ENCODE measurements around the gene DLG2.
A peak's percentile ranks its signal among the peaks of the same experiment; 100 is the strongest.
"Not testable (repeated sequence)": the region's sequence is repeated elsewhere in the genome, so short reads cannot be mapped to it uniquely, and the experiment has no call there.

DLG2 gene

DNA sequence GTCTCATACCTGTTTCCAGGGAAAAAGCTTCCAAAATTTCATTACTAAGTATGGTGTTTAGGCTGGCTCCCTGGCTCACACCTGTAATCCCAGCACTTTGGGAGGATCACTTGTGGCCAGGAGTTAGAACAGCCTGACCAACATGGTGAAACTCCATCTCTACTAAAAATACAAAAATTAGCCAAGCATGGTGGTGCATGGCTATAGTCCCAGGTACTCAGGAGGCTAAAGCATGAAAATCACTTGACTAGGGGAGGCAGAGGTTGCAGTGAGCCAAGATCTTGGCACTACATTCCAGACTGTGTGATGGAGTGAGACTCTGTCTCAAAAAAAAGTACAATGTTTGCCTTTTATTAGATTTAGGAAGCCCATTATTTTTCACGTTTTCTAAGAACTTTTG lies 2009.5 kb downstream of the DLG2 start:
- Mint-ChIP-seq H3K4me3 (no peak overlapping the region), H3K4me1 (peaks cover 6 to 14% of the 10 kb centered on the region in 2 donors), H3K27ac (no peak overlapping the region), H3K36me3 (no peaks in the 10 kb centered on the region), H3K27me3 (peaks cover 0 to 6% of the 10 kb centered on the region in 2 donors), H3K9me3 (no peaks in the 10 kb centered on the region)
- ATAC-seq (replicated peaks) (no peak), DNase-seq (no peak)

DNA sequence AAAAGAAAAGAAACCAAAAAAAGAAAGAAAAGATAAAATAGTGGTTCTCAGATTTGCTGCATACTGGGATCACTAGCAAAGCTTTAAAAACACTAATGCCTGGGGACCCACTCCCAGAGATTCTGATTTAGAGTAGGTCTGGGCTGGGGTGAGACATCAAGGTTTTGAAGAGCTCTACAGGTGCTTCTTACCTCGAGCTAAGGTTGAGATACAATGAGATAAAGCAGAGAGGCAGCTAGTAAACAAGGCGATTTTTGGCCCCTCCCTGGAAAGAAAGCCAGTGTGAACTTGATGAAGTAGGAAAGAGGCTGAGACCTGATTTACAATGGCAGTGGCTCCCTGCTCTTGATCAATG lies 2013.4 kb downstream of the DLG2 start:
- no peak overlapping the region for H3K4me3 Mint-ChIP-seq
- no peak overlapping the region for H3K27ac Mint-ChIP-seq
- peaks cover 5 to 11% of the 10 kb centered on the region in 2 donors for H3K27me3 Mint-ChIP-seq
- ATAC-seq (replicated peaks) (peak; percentile 41 to 45), DNase-seq (no peak)
- H3K4me1 Mint-ChIP-seq: peaks cover 8 to 18% of the 10 kb centered on the region in 2 donors
- no peaks in the 10 kb centered on the region for H3K36me3 Mint-ChIP-seq
- H3K9me3 Mint-ChIP-seq: no peaks in the 10 kb centered on the region

DNA sequence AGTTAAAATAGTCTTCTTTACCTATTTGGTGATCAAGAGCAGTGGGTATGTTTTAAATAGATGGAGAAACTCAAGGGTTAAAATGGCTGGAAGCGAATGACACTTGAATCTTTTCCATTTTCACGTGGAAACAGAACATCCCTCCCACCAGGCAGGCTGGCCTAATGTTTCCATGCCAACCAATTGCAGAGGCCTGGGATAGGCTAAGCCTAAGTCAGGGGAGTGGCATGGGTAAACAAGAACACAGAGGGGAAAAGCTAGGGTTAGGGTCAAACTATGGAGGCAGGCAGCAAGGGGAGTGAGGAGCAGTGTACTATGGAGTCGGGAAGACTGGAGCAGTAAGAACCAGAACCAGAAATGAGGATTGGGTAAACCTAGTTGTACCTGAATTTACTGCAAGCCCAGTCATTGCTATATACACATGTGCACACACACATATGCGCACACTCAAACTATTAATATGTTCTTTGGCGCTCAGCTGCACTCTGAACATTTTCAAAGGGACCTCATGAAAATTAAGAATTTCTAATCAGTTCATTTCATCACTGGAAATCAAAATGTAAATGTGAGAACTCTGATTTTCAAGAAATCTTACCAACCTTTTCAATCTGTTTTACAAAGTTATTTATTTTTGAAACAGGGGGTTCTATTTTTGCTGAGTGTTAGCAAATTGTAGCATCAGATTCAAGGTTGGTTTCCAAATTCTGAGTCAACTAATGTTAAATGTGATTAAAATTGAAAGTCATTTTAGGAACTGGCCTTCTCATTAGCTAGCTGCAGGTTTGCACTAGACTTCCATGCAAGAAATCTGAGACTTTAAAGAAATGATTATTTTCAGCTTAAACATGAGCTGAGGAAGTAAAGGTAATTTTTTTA lies 2014.0 kb downstream of the DLG2 start:
- DNase-seq (no peak), ATAC-seq (replicated peaks) (peak; percentile 90 to 91)
- no peak overlapping the region for H3K4me3 Mint-ChIP-seq
- H3K4me1 Mint-ChIP-seq: peaks cover 8 to 18% of the 10 kb centered on the region in 2 donors
- no peak overlapping the region for H3K27ac Mint-ChIP-seq
- no peaks in the 10 kb centered on the region for H3K9me3 Mint-ChIP-seq
- no peaks in the 10 kb centered on the region for H3K36me3 Mint-ChIP-seq
- peaks cover 5 to 11% of the 10 kb centered on the region in 2 donors for H3K27me3 Mint-ChIP-seq

DNA sequence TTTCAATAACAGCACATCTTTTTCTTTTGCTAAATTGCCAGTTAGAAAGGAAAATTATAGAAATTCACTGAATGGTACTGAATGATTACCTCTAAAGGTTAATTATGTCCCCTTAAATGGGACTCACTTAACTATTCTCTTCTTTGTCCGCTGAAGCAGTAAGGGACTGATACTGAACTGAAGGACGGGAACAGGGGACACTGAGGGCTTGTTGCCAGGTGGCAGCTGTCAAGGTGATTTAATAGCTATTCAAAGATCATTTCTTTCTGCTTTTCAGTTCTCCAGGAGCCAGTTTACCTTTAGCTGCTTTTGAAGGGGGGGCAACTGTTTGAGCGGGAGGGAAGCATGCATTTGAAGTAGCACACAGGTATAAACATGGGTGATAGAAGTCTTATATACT lies 2015.5 kb downstream of the DLG2 start:
- no peaks in the 10 kb centered on the region for H3K9me3 Mint-ChIP-seq
- H3K27me3 Mint-ChIP-seq: peaks cover 5 to 11% of the 10 kb centered on the region in 2 donors
- no peak overlapping the region for H3K4me3 Mint-ChIP-seq
- ATAC-seq (replicated peaks): no peak
- no peak overlapping the region for H3K27ac Mint-ChIP-seq
- peaks cover 8 to 18% of the 10 kb centered on the region in 2 donors for H3K4me1 Mint-ChIP-seq
- H3K36me3 Mint-ChIP-seq: no peaks in the 10 kb centered on the region
- DNase-seq: no peak

DNA sequence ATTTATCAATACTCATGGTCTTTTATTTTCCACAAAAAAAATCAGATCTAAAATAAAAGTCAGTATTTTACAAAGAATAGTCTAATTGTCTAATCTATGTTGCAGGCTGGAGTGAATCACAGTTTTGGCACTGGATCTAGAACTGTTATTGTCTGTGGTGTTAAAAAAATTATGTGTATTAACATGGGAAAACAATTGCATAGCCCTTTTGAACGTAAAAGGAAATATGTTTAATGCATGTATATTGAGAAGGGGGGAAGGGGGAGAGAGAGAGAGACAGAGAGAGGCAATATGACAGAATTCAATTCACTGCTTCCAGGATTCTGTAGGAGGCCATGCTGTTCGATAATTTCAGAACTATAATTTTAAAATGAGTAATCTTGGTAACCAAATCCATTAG lies 2016.1 kb downstream of the DLG2 start:
- Mint-ChIP-seq H3K27me3 (peaks cover 5 to 11% of the 10 kb centered on the region in 2 donors), H3K27ac (no peak overlapping the region), H3K4me3 (no peak overlapping the region), H3K4me1 (peaks cover 8 to 18% of the 10 kb centered on the region in 2 donors), H3K9me3 (no peaks in the 10 kb centered on the region), H3K36me3 (no peaks in the 10 kb centered on the region)
- no peak for DNase-seq
- no peak for ATAC-seq (replicated peaks)

DNA sequence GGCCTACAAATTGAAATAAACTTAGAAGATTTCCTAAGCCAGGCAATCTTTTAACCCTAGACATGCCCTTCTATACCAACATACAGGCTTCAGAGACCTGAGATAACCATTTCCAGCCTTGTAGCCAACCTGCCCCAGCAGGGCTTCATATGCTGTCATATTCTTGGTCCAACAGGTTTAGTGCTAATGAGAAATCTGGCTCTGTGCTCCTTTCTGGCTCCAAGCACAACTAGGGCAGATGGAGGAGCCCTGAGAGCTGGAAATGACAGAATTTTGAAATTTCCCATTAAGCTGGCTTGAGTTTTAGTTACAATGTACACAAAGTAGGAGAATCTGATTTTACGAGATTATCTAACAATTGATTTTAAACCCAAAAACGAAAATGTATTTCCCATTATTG lies 2018.0 kb downstream of the DLG2 start:
- peaks cover 8 to 18% of the 10 kb centered on the region in 2 donors for H3K4me1 Mint-ChIP-seq
- H3K36me3 Mint-ChIP-seq: no peaks in the 10 kb centered on the region
- peaks cover 5% of the 10 kb centered on the region in 2 donors for H3K27me3 Mint-ChIP-seq
- no peak for ATAC-seq (replicated peaks)
- no peak for DNase-seq
- no peak overlapping the region for H3K4me3 Mint-ChIP-seq
- no peak overlapping the region for H3K27ac Mint-ChIP-seq
- H3K9me3 Mint-ChIP-seq: no peaks in the 10 kb centered on the region

DNA sequence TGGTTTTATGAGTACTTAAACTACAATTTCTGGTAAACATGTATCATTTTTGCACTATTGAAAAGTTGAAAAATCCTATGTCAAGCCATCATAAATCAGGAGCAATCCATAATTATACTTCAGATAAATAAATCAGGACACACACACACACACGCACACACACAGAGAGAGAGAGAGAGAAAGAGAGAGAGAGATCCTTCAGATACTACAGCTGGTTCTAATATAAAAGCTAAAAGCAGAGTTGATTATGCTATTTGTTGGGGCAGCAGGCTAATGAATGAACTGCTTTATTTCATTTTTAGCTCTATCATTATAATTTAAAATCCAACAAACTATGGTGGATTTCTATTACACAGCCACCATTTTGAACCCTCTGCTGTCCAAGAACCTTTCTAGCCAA lies 2018.6 kb downstream of the DLG2 start:
- Mint-ChIP-seq H3K36me3 (no peaks in the 10 kb centered on the region), H3K9me3 (no peaks in the 10 kb centered on the region), H3K4me3 (no peak overlapping the region), H3K27me3 (peaks cover 5% of the 10 kb centered on the region in 2 donors), H3K4me1 (peaks cover 6 to 13% of the 10 kb centered on the region in 2 donors), H3K27ac (no peak overlapping the region)
- no peak for ATAC-seq (replicated peaks)
- no peak for DNase-seq

DNA sequence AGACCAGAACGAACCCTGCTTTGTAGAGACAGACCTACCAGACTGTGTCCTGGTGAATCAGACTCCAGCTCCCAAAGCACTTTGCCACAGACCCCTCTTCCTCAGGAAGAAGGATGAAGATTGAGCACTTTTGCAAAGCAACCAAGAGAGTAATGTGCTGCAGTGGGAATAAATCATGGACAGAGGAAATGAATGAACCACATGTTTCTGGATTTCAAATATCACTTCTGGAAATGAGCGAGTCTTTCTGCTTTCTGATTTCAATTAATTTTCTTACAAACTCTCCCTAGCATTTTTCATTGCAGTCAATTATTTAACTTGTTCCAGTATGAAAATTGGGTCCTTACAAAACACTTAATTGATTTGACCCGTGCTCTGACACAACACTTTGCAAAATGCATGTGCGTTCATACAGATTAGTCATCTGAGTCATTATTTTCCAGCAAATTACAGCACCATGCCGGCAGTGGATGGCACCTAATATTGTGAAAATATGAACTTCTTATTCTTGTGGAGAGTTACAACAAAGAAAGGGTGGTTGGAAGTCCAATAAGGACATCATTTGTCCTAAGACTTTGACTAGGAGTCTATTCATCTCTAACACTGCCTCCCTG lies 2025.1 kb downstream of the DLG2 start:
- H3K27ac Mint-ChIP-seq: no peak overlapping the region
- no peak overlapping the region for H3K4me3 Mint-ChIP-seq
- ATAC-seq (replicated peaks): no peak
- peaks cover 0 to 9% of the 10 kb centered on the region in 2 donors for H3K27me3 Mint-ChIP-seq
- H3K9me3 Mint-ChIP-seq: no peaks in the 10 kb centered on the region
- DNase-seq: no peak
- no peaks in the 10 kb centered on the region for H3K36me3 Mint-ChIP-seq
- H3K4me1 Mint-ChIP-seq: peaks cover 8 to 10% of the 10 kb centered on the region in 2 donors

DNA sequence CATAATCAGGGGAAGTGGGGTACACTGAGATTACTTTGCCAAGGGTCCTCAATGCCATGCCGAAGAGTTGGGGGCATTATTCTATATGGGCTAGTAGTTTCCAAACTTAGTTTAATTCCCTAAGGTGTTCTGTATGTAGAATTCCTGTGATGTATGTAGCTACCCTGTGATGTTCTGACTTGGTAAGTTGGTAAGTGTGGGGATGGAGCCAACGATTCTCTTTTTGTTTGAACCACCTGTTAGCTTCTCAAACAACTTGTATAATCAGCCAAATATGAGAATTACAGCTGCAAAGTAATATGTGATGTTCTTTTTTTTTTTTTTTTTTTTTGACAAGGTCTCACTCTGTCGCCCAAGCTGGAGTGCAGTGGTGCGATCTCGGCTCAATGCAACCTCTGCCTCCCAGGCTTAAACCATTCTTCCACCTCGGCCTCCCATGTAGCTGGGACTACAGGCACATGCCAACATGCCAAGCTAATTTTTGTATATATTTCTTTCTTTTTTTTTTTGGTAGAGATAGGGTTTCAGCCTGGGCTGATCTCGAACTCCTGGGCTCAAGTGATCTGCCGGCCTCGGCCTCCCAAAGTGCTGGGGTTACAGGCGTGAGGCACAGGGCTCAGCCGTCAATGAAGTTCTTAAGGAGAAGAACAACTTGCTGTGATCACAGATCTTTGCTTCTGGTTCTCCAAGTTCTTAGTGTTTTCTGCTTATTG lies 2025.8 kb downstream of the DLG2 start:
- Mint-ChIP-seq H3K4me3 (no peak overlapping the region), H3K27ac (no peak overlapping the region), H3K4me1 (peaks cover 8 to 10% of the 10 kb centered on the region in 2 donors)

DNA sequence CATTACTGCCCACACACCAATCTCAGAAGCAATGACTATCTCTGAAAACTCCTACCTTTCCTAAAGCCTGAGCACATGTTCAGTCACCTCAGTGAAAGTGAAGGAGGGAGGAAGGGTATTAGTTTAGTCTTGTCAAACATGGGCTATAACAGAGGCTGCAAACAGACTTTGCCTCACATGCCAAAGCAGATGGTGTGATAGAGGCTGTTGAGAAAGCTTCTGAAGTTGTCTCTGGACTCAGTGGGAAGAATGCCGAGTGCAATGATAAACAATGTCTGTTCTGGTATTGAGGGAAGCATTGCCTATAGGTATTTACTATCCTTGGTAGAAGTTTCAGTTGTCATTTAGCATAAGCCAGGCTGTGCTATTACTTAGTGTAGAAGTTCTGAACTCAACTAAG lies 2026.5 kb downstream of the DLG2 start:
- Mint-ChIP-seq H3K36me3 (no peaks in the 10 kb centered on the region), H3K27me3 (peaks cover 0 to 9% of the 10 kb centered on the region in 2 donors), H3K27ac (no peak overlapping the region), H3K9me3 (no peaks in the 10 kb centered on the region), H3K4me1 (peaks cover 8 to 10% of the 10 kb centered on the region in 2 donors), H3K4me3 (no peak overlapping the region)
- ATAC-seq (replicated peaks): no peak
- DNase-seq: no peak

More for the DNA sequence above, 2025.8 kb downstream of the DLG2 start:
- Mint-ChIP-seq H3K27me3 (peaks cover 0 to 9% of the 10 kb centered on the region in 2 donors), H3K36me3 (no peaks in the 10 kb centered on the region), H3K9me3 (no peaks in the 10 kb centered on the region)
- ATAC-seq (replicated peaks) (no peak), DNase-seq (no peak)

DNA sequence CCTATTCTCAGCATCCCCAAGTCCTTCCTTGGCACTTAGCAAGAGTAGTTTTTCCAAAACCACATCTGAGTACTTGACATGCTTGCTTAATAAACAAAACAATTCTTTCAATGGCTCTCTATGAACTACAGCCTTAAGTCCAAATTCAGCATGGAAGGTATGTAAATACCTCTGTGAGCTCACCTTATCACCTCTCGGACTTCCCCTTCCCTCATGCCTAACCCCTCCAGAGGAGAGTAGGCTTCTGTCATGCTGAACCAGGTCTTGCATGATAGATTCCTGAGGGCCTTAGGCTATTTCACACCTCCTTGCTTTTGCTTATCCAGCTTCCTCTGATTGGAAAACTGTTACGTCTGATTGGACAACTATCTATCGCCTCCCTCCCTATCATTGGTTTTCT lies 2028.1 kb downstream of the DLG2 start:
- H3K4me1 Mint-ChIP-seq: peaks cover 8 to 10% of the 10 kb centered on the region in 2 donors
- DNase-seq (no peak), ATAC-seq (replicated peaks) (no peak)
- no peaks in the 10 kb centered on the region for H3K36me3 Mint-ChIP-seq
- no peak overlapping the region for H3K27ac Mint-ChIP-seq
- H3K9me3 Mint-ChIP-seq: no peaks in the 10 kb centered on the region
- H3K4me3 Mint-ChIP-seq: no peak overlapping the region
- peaks cover 0 to 9% of the 10 kb centered on the region in 2 donors for H3K27me3 Mint-ChIP-seq

DNA sequence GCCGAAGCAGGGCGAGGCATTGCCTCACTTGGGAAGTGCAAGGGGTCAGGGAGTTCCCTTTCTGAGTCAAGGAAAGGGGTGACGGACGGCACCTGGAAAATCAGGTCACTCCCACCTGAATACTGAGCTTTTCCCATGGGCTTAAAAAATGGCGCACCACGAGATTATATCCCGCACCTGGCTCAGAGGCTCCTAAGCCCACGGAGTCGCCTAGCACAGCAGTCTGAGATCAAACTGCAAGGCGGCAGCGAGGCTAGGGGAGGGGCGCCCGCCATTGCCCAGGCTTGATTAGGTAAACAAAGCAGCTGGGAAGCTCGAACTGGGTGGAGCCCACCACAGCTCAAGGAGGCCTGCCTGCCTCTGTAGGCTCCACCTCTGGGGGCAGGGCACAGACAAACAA lies 2039.3 kb downstream of the DLG2 start:
- not testable (repeated sequence) for H3K27ac Mint-ChIP-seq; H3K9me3 Mint-ChIP-seq; H3K4me3 Mint-ChIP-seq; H3K4me1 Mint-ChIP-seq; ATAC-seq (replicated peaks); H3K36me3 Mint-ChIP-seq; DNase-seq
- H3K27me3 Mint-ChIP-seq: peaks cover 10 to 20% of the 10 kb centered on the region in 2 donors

DNA sequence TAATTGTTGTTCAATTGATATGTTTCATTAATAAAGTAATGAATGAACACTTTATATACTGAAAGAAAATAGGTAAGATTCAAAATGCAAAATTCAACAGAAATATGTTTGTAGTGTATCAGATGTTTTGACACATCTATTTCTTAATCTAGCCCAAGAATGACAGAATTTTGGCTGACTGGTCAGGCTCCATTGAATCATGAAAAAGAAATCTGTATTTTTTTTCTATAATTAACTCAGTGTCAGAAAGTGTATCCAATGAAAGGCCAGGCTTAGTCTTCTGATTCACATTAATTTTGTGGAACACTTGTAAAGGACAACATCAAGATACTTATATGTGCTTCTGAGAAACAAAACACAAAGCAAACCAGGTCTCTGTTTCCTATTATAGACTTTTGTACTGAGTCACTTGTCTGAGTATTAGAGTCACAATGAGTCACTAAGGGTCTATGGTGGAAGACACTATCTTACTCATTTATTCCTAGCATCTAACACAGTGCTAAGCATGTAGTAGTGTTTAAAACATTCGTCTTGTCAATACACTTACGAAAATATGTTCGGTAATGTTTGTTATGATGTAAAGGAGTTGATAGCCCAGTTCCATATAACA lies 2043.3 kb downstream of the DLG2 start:
- peak; percentile 87 to 99 for ATAC-seq (replicated peaks)
- Mint-ChIP-seq H3K27ac (no peak overlapping the region), H3K27me3 (peaks cover 10 to 20% of the 10 kb centered on the region in 2 donors), H3K9me3 (peaks cover 0 to 1% of the 10 kb centered on the region in 2 donors), H3K4me1 (peaks cover 3 to 4% of the 10 kb centered on the region in 2 donors), H3K4me3 (no peak overlapping the region), H3K36me3 (peaks cover 0 to 2% of the 10 kb centered on the region in 2 donors)
- DNase-seq: no peak

DNA sequence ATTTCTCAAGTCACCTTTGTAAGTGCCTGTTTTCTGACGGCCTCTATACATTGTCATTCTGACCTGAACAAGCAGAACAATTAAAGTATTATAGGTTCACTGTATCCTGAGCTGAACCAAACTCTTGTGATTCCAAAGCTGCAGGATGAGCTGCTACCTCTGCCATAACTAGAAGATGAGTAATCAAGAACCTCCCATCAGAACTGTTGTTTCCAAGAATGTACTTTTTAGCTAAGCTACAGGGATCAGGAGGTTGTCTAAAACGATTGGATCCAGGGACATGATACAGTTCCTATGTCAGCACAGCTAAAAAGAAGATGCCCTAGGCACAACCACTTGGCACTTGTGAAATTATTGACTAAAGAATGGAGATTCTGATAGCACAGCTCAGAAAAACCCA lies 2052.6 kb downstream of the DLG2 start:
- no peaks in the 10 kb centered on the region for H3K4me1 Mint-ChIP-seq
- ATAC-seq (replicated peaks): no peak
- H3K27me3 Mint-ChIP-seq: peaks cover 13 to 26% of the 10 kb centered on the region in 2 donors
- H3K27ac Mint-ChIP-seq: no peak overlapping the region
- H3K9me3 Mint-ChIP-seq: no peaks in the 10 kb centered on the region
- no peak for DNase-seq
- no peak overlapping the region for H3K4me3 Mint-ChIP-seq
- no peaks in the 10 kb centered on the region for H3K36me3 Mint-ChIP-seq

Data from stimulated activated naive B cell treated with anti-CD40 and anti-IgM and Interleukin-4, amounts not matched to agents 10 μg/mL and 1 μg/mL and 100 μg/mL, for 72 hours (primary cell).